ENCODE data around the gene COBL. TPM values are rescaled to one million over a fixed set of nuclear protein-coding genes. Genes with fewer than 3 reads are reported as not detected.

COBL gene
- total RNA-seq, 1 experiment from 2014 or later = 51.4 TPM

DNA sequence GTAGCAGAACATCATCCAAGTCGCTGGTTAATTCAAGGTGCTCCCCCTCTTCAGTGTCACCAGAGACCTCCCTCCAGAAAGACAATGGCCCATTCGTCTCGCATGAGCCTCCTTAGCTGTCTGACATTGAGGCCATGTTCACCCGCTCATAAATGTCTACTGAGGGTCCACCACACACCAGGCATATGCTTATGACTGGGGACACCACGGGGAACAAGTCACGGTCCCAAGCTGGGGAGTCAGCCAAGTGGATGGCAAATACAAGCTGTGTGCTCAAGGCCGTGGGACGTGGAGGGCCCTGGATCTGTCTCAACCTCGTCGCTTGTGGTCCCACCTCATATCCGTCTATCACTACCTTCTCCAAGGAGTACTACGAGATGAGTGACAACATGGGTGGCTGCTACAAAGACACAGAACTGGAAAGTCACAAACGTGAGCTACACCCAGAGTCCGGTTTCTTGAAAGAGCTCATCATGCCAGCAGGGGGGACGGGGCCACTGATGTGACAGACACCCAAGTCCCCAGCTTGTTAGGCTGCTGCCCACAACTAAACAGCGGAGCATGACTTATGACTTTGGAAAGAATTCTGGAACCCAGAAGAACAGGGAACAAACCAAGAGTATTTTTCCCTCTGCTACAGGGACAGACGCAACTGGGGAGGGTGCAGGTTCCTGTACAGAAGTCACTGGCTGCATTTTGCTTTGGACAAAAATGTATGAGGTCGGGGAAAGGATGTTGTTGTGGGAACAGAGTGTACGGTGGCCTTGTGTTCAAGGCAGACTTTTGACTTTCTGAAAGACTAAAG is 189.6 kb downstream of the COBL start:
- Histone ChIP-seq H3K9me3 (ENCODE audit: insufficient read depth, low read depth) (no peaks in the 10 kb centered on the region), H3K36me3 (ENCODE audit: low read depth) (no peaks in the 10 kb centered on the region), H4K20me1 (ENCODE audit: insufficient read depth) (no peaks in the 10 kb centered on the region), H3K4me1 (replicated peaks; ENCODE audit: insufficient read depth) (peaks cover 19% of the 10 kb centered on the region), H3K4me3 (no peak overlapping the region), H3K9me2 (ENCODE audit: insufficient read depth) (no peaks in the 10 kb centered on the region), H3F3A (ENCODE audit: insufficient read depth, low read depth) (peaks cover 25% of the 10 kb centered on the region), H3K4me2 (no peak overlapping the region), H3K79me2 (ENCODE audit: low read depth) (no peaks in the 10 kb centered on the region), H2AFZ (no peak overlapping the region), H3K27me3 (ENCODE audit: insufficient read depth, low read depth) (no peaks in the 10 kb centered on the region), H3K27ac (no peak overlapping the region)
- POLR2A ChIA-PET (ENCODE audit: unreplicated experiment) = interaction anchor here (0.7 kb wide), 1 partner anchor 68 kb away, joined by 3 read pairs; no protein-coding TSS in a partner anchor
- no peak for DNase-seq
- BruUV-seq (replicated peaks) = no TSS peak
- intact Hi-C loops (cut with micrococcal nuclease; ENCODE audit: unreplicated experiment) = loop anchor here (10.0 kb wide), 1 partner anchor 162 kb away; no protein-coding TSS in a partner anchor
- TF ChIP-seq, protein P1, sequence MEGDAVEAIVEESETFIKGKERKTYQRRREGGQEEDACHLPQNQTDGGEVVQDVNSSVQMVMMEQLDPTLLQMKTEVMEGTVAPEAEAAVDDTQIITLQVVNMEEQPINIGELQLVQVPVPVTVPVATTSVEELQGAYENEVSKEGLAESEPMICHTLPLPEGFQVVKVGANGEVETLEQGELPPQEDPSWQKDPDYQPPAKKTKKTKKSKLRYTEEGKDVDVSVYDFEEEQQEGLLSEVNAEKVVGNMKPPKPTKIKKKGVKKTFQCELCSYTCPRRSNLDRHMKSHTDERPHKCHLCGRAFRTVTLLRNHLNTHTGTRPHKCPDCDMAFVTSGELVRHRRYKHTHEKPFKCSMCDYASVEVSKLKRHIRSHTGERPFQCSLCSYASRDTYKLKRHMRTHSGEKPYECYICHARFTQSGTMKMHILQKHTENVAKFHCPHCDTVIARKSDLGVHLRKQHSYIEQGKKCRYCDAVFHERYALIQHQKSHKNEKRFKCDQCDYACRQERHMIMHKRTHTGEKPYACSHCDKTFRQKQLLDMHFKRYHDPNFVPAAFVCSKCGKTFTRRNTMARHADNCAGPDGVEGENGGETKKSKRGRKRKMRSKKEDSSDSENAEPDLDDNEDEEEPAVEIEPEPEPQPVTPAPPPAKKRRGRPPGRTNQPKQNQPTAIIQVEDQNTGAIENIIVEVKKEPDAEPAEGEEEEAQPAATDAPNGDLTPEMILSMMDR (conservative IDR thresholded peaks at IDR 0.05) = no peak
- TF ChIP-seq EZH2 (IDR thresholded peaks at IDR 0.05; ENCODE audit: low read depth) = no peak
- CTCF ChIA-PET = interaction anchor here (1.1 kb wide), 1 partner anchor 13 kb away, joined by 12 read pairs; no protein-coding TSS in a partner anchor

DNA sequence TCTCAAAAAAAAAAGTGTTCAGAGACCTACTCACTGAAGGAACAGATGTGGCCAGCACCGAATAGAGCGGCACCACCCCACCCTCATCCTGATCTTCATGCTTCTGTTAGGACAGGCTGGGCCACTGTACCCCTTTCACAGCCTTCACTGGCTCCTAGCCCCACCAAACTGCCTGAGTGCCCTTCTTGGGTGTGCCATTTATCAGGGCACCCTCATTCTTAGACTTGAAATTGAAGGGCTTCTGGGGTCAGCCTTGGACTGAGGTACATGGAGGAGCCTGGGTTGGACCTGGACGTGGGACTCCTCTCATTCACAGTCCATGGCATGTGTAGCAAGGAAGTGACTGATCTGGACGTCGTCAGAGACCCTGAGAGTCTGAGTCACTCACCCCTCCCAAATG is 190.3 kb downstream of the COBL start:
- intact Hi-C loops (cut with micrococcal nuclease; ENCODE audit: unreplicated experiment) = loop anchor here (10.0 kb wide), 1 partner anchor 162 kb away; no protein-coding TSS in a partner anchor
- BruUV-seq (replicated peaks) = no TSS peak
- ChIA-PET CTCF (interaction anchor here (0.7 kb wide), 1 partner anchor 392 kb away, joined by 4 read pairs; no protein-coding TSS in a partner anchor), POLR2A (ENCODE audit: unreplicated experiment) (no interaction called here)
- Histone ChIP-seq H3K4me2 (no peak overlapping the region), H3K36me3 (ENCODE audit: low read depth) (no peaks in the 10 kb centered on the region), H3F3A (ENCODE audit: insufficient read depth, low read depth) (peaks cover 25% of the 10 kb centered on the region), H2AFZ (no peak overlapping the region), H3K27me3 (ENCODE audit: insufficient read depth, low read depth) (no peaks in the 10 kb centered on the region), H3K4me1 (replicated peaks; ENCODE audit: insufficient read depth) (peaks cover 19% of the 10 kb centered on the region), H3K27ac (no peak overlapping the region), H3K79me2 (ENCODE audit: low read depth) (no peaks in the 10 kb centered on the region), H3K9me3 (ENCODE audit: insufficient read depth, low read depth) (no peaks in the 10 kb centered on the region), H4K20me1 (ENCODE audit: insufficient read depth) (no peaks in the 10 kb centered on the region), H3K9me2 (ENCODE audit: insufficient read depth) (no peaks in the 10 kb centered on the region), H3K4me3 (no peak overlapping the region)
- DNase-seq = no peak
- TF ChIP-seq, protein P1 (conservative IDR thresholded peaks at IDR 0.05) = no peak
- no peak for TF ChIP-seq EZH2 (IDR thresholded peaks at IDR 0.05; ENCODE audit: low read depth)

DNA sequence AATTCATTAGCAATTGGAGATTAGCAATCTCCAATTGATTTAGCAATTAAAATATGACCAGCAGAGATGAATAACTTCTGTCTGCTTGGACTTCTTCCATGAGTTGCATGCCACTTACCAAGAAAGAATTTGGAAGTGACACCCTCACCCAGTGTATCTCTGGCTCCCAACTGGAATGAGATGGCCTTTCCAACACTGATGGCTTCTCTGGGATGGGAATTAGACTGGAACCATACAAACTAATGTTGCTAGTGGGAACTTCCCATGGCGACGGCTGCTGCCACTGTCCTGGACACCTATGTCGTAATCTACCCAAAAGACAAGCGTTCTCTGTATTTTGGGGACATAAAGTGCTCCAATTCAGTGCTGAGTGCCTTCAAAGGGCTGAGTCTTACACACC is 192.3 kb downstream of the COBL start:
- no peak for DNase-seq
- Histone ChIP-seq H3K36me3 (ENCODE audit: low read depth) (no peaks in the 10 kb centered on the region), H3K27ac (0 out of 2 replicates have a peak overlapping the region, but pooled peaks have one; percentile 3), H2AFZ (no peak overlapping the region), H3K9me3 (ENCODE audit: insufficient read depth, low read depth) (no peaks in the 10 kb centered on the region), H3K4me3 (no peak overlapping the region), H4K20me1 (ENCODE audit: insufficient read depth) (no peaks in the 10 kb centered on the region), H3K4me2 (no peak overlapping the region), H3F3A (ENCODE audit: insufficient read depth, low read depth) (peaks cover 25% of the 10 kb centered on the region), H3K27me3 (ENCODE audit: insufficient read depth, low read depth) (no peaks in the 10 kb centered on the region), H3K9me2 (ENCODE audit: insufficient read depth) (no peaks in the 10 kb centered on the region), H3K4me1 (replicated peaks; ENCODE audit: insufficient read depth) (peaks cover 19% of the 10 kb centered on the region), H3K79me2 (ENCODE audit: low read depth) (no peaks in the 10 kb centered on the region)
- ChIA-PET POLR2A (ENCODE audit: unreplicated experiment) (no interaction called here), CTCF (no interaction called here)
- intact Hi-C loops (cut with micrococcal nuclease; ENCODE audit: unreplicated experiment) = loop anchor here (10.0 kb wide), 1 partner anchor 160 kb away; no protein-coding TSS in a partner anchor
- TF ChIP-seq, protein P1 (conservative IDR thresholded peaks at IDR 0.05) = no peak
- TF ChIP-seq EZH2 (IDR thresholded peaks at IDR 0.05; ENCODE audit: low read depth) = no peak
- no TSS peak for BruUV-seq (replicated peaks)
